Duodenal mucosa (tissue), 2 donors: ENCODE results near the gene NMB.
A peak's percentile ranks its signal among the peaks of the same experiment; 100 is the strongest.
"Not testable (repeated sequence)": the region's sequence is repeated elsewhere in the genome, so short reads cannot be mapped to it uniquely, and the experiment has no call there.

Experiments
- H3K27ac ChIP-seq: one replicate; pipeline ENCODE4 v1.7.0; 2013; ENCODE audit warnings: low read depth, low read length
- H3K27me3 ChIP-seq, 2 donors: one replicate each; pipeline ENCODE4 v1.7.0; 2013; ENCODE audit warnings: low read length in 2 of 2, control low read depth in 1 of 2; ENCODE audit not compliant: insufficient read depth in 2 of 2, control insufficient read depth in 1 of 2
- H3K36me3 ChIP-seq, 2 donors: one replicate each; pipeline ENCODE4 v1.7.0; 2013; ENCODE audit warnings: low read length in 2 of 2, control low read depth in 1 of 2; ENCODE audit not compliant: insufficient read depth in 2 of 2, control insufficient read depth in 1 of 2
- H3K4me1 ChIP-seq, 2 donors: one replicate each; pipeline ENCODE4 v1.7.0; 2013; ENCODE audit warnings: low read length in 2 of 2, control low read depth in 1 of 2; ENCODE audit not compliant: insufficient read depth in 2 of 2, control insufficient read depth in 1 of 2
- H3K4me3 ChIP-seq, 2 donors: one replicate each; pipeline ENCODE4 v1.7.0; 2013; ENCODE audit warnings: low read length in 2 of 2, low read depth in 1 of 2
- H3K9ac ChIP-seq, 2 donors: one replicate each; pipeline ENCODE4 v1.7.0; 2013; ENCODE audit warnings: low read length in 2 of 2, low read depth in 1 of 2
- H3K9me3 ChIP-seq, 2 donors: one replicate each; pipeline ENCODE4 v1.7.0; 2013; ENCODE audit warnings: low read length in 2 of 2, control low read depth in 1 of 2; ENCODE audit not compliant: control insufficient read depth in 1 of 2

The NMB gene

DNA sequence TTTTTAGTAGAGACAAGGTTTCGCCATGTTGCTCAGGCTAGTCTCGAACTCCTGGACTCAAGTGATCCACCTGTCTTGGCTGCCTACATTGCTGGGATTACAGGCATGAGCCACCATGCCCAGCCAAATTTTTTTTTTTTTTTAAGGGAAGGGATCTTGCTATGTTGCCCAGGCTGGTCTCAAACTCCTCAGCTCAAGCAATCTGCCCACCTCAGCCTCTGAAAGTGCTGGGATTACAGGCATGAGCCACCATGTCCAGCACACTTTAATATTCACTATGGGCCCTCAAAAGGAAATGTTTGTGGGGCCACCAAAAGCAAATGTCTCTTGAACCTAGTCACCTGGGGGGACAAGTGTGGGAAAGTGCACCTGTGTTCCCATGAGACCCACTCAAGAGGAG, 15.4 kb downstream of the NMB start:
- peaks cover 31 to 85% of the 10 kb centered on the region in 2 donors for H3K36me3 ChIP-seq
- not testable (repeated sequence) for H3K9ac ChIP-seq, H3K4me1 ChIP-seq, H3K4me3 ChIP-seq, H3K9me3 ChIP-seq, H3K27me3 ChIP-seq, H3K27ac ChIP-seq

DNA sequence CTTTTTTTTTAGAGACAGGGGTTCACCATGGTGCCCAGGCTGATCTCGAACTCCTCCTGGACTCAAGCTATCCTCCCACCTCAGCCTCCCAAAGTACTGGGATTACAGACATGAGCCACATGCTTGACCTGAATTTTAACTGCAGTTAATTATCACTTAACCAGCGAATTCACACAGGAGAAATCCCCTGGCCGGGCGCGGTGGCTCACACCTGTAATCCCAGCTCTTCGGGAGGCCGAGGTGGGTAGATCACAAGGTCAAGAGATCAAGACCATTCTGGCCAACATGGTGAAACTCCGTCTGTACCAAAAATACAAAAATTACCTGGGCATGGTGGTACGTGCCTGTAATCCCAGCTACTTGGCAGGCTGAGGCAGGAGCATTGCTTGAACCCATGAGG, 16.1 kb downstream of the NMB start:
- not testable (repeated sequence) for H3K27ac ChIP-seq
- H3K36me3 ChIP-seq = peaks cover 30 to 79% of the 10 kb centered on the region in 2 donors

DNA sequence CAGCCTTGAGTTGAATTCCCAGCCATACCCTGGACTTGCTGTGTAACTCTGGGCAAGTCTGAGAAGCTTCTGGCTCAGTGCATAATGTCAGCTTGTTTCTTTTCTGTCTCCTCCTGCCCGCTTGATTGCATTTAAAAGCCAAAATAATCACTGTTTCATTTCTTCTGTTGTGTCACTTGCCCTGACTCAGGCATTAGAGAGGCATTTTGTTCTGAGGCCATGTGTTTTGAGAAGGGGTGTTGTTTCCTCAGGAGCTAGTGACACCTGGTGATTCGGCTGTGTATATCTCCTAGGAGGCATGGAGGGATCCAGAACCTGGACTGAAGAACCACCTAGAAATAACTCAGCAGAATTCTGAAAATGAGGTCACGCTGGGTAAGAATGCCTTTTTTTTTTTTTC, 19.9 kb downstream of the NMB start:
- Histone ChIP-seq H3K27ac (no peak overlapping the region), H3K9ac (no peak overlapping the region), H3K4me1 (peaks cover 7 to 12% of the 10 kb centered on the region in 2 donors), H3K36me3 (peaks cover 14 to 48% of the 10 kb centered on the region in 2 donors), H3K4me3 (no peak overlapping the region), H3K9me3 (no peaks in the 10 kb centered on the region), H3K27me3 (no peaks in the 10 kb centered on the region)

More for the DNA sequence above, 16.1 kb downstream of the NMB start:
- not testable (repeated sequence) for H3K4me1 ChIP-seq, H3K9me3 ChIP-seq, H3K9ac ChIP-seq, H3K27me3 ChIP-seq, H3K4me3 ChIP-seq

DNA sequence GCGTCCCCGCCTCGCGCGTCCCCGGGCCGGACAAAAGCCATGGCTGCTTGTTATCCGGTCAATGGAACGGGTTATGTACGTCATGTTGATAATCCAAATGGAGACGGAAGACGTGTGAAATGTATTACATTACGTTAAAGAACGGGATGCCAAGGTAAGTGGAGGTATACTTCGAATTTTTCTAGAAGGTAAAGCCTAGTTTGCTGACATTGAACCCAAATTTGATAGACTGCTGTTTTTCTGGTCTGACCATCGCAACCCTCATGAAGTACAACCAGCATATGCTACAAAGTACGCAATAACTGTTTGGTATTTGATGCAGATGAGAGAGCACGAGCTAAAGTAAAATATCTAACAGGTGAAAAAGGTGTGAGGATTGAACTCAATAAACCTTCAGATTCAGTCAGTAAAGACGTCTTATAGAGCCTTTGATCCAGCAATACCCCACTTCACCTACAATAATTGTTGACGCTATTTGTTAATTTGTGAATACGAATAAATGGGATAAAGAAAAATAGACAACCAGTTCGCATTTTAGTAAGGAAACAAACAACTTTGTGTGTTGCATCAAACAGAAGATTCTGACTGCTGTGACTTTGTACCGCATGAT, 23.7 kb downstream of the NMB start:
- peak overlapping the region; percentile 79 to 83 for H3K4me3 ChIP-seq
- peak overlapping the region; percentile 48 to 71 for H3K9ac ChIP-seq
- peaks cover 20 to 26% of the 10 kb centered on the region in 2 donors for H3K4me1 ChIP-seq

DNA sequence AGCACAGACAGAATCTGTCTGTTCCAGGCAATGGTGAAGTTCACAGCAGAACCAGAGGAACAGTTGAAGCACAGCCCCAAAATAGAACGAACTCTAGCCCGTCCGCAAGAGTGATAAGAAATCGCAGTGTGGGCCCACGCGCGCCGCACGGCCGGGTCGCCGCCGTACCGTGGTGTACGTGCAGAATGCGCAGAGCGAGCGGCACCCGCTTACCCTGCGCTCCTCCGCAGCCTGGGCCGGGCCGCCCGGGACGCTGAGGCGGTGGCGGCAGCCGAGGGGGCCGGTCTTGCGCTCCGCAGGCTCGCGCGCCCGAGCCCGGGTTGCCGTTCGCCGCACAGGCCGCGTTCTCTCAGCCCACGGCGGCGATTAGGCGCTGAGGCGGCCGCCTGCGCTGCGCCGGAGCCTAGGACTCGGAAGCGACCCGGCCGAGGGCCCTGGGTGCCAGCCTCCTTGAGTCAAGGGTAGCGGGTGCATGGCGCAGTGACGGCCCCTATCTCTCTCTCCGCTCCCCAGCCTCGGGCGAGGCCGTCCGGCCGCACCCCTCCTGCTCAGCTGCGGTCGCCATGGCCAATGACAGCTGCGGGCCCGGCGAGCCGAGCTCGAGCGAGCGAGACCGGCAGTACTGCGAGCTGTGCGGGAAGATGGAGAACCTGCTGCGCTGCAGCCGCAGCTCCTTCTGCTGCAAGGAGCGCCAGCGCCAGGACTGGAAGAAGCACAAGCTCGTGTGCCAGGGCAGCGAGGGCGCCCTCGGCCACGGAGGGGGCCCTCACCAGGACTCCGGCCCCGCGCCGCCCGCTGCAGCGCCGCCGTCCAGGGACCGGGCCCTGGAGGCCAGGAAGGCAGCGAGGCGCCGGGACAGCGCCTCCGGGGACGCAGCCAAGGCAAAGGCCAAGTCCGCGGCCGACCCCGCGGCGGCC, 24.4 kb downstream of the NMB start:
- peaks cover 0 to 8% of the 10 kb centered on the region in 2 donors for H3K36me3 ChIP-seq
- H3K9ac ChIP-seq = peak overlapping the region; percentile 48 to 71
- H3K27me3 ChIP-seq = no peaks in the 10 kb centered on the region
- peak overlapping the region; percentile 79 to 83 for H3K4me3 ChIP-seq
- no peaks in the 10 kb centered on the region for H3K9me3 ChIP-seq
- H3K27ac ChIP-seq = peak overlapping the region; percentile 87
- peaks cover 20 to 26% of the 10 kb centered on the region in 2 donors for H3K4me1 ChIP-seq

More for the DNA sequence above, 23.7 kb downstream of the NMB start:
- peaks cover 2 to 13% of the 10 kb centered on the region in 2 donors for H3K36me3 ChIP-seq
- no peaks in the 10 kb centered on the region for H3K27me3 ChIP-seq
- peak overlapping the region; percentile 87 for H3K27ac ChIP-seq
- H3K9me3 ChIP-seq = no peaks in the 10 kb centered on the region

DNA sequence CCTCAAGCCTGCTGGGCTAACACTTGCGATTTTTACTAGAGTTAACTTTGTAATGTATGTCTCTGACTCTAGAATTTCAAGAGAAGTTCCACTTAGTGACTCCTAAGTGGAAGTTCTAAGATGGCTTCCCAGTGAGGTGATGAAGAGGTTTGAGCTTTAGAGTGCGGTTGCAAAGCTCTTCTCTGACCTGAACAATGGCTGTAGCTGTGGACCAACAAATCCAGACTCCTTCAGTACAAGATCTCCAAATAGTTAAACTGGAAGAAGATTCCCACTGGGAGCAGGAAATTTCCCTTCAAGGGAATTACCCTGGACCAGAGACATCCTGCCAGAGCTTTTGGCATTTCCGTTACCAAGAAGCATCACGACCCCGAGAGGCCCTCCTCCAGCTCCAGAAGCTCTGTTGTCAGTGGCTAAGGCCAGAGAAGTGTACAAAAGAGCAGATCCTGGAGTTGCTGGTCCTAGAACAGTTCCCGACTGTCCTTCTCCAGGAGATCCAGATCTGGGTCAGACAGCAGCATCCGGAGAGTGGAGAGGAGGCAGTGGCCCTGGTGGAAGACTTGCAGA, 26.2 kb downstream of the NMB start:
- H3K27ac ChIP-seq = peak overlapping the region; percentile 35
- peak overlapping the region; percentile 67 to 79 for H3K9ac ChIP-seq
- H3K4me1 ChIP-seq = peaks cover 20 to 26% of the 10 kb centered on the region in 2 donors
- no peaks in the 10 kb centered on the region for H3K27me3 ChIP-seq
- H3K36me3 ChIP-seq = no peaks in the 10 kb centered on the region
- H3K4me3 ChIP-seq = peak overlapping the region; percentile 79 to 91
- H3K9me3 ChIP-seq = no peaks in the 10 kb centered on the region

DNA sequence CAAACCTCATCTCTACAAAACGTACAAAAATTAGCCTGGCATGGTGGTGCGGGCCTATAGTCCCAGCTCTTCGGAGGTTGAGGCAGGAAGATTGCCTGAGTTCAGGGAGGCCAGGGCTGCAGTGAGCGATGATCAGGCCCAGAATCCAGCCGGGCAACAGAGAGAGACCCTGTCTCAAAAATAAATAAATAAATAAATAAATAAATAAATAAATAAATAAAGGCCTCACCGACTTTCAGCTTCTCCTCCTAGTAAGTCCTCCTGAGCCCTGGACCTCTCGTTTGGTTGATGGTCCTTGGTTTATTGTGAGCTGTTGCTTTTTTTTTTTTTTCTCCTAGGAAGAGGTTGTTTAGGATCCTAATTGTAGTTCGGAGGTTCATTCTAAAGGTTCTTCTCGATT, 29.0 kb downstream of the NMB start:
- H3K4me1 ChIP-seq = peaks cover 13 to 14% of the 10 kb centered on the region in 2 donors
- no peak overlapping the region for H3K9ac ChIP-seq
- H3K27ac ChIP-seq = no peak overlapping the region
- no peaks in the 10 kb centered on the region for H3K36me3 ChIP-seq
- H3K9me3 ChIP-seq = no peaks in the 10 kb centered on the region
- H3K27me3 ChIP-seq = no peaks in the 10 kb centered on the region
- no peak overlapping the region for H3K4me3 ChIP-seq

DNA sequence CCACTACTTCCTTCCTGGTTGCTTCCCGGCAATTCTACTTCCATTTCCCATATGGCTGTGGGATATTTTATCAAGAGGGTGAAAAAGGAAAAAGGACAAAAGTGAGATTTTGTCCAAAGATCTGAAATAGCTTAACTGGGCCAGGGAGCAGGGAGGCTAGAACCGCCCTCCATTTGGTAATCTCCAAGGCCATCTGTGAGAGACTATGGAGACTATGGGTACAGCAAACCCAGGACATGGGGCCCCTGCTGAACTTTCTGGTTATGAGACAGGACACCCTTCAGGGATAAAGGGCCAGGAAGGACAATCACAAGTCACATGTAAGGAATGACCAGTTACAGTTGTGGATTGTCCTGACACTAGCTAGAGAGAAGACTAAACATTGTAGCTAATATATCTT, 32.9 kb downstream of the NMB start:
- Histone ChIP-seq H3K27ac (no peak overlapping the region), H3K9ac (no peak overlapping the region), H3K27me3 (no peaks in the 10 kb centered on the region), H3K4me1 (no peaks in the 10 kb centered on the region), H3K9me3 (peaks cover 21 to 24% of the 10 kb centered on the region in 2 donors), H3K36me3 (peaks cover 23 to 29% of the 10 kb centered on the region in 2 donors), H3K4me3 (no peak overlapping the region)

DNA sequence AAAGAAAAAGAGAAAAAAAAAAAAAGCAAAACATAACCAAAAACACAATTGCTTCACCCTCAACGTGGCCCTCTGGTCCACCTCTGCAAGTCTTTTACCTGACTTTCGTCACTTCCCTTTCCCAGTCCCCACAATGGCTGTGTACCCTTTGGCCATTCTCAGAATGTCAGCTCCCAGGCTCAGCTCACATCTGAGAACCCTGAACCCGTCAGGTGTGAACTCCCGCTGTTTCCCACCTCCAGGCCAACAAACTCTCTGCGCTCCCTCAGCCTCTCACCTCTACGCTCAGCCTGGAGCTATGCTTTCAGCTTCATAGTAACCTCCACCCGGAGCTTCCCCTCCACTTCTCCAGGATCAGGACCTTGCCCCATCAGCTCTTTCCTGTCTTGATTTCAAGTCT, 33.6 kb downstream of the NMB start:
- Histone ChIP-seq H3K36me3 (peaks cover 23 to 29% of the 10 kb centered on the region in 2 donors), H3K9me3 (peaks cover 21 to 24% of the 10 kb centered on the region in 2 donors), H3K27ac (no peak overlapping the region), H3K4me3 (no peak overlapping the region), H3K9ac (no peak overlapping the region), H3K27me3 (no peaks in the 10 kb centered on the region), H3K4me1 (no peaks in the 10 kb centered on the region)
